Chondrocyte (in vitro differentiated cells): Measurements from ENCODE around the gene KRTAP17-1. TPM values are rescaled to one million over a fixed set of nuclear protein-coding genes. Genes with fewer than 3 reads are reported as not detected.

ENCODE experiments used
- DNase-seq: peaks from one replicate; pipeline ENCODE4 v3.0.0; 2021; ENCODE audit warnings: mixed read lengths, low spot score
- H3K27ac Mint-ChIP-seq: one replicate; pipeline ENCODE4 v1.8.0; 2021; ENCODE audit warnings: mild to moderate bottlenecking, moderate library complexity, mixed read lengths; ENCODE audit not compliant: unreplicated experiment
- H3K27me3 Mint-ChIP-seq: 2 replicates; pipeline ENCODE4 v1.8.0; 2021; ENCODE audit warnings: low read depth, mixed read lengths
- H3K36me3 Mint-ChIP-seq: 2 replicates; pipeline ENCODE4 v1.8.0; 2021; ENCODE audit warnings: low read depth, mixed read lengths
- H3K4me1 Mint-ChIP-seq: 2 replicates; pipeline ENCODE4 v1.8.0; 2021; ENCODE audit warnings: low read depth, mild to moderate bottlenecking, mixed read lengths
- H3K4me3 Mint-ChIP-seq: one replicate; pipeline ENCODE4 v1.8.0; 2021; ENCODE audit warnings: mild to moderate bottlenecking, moderate library complexity, mixed read lengths; ENCODE audit not compliant: unreplicated experiment
- H3K9me3 Mint-ChIP-seq: 2 replicates; pipeline ENCODE4 v1.8.0; 2021; ENCODE audit warnings: low read depth, mixed read lengths
- CTCF ChIP-seq: fragments of 200-600 bp; sonication (generic); IDR thresholded peaks from 2 replicates; pipeline ENCODE4 v1.5.0; 2021; ENCODE audit warnings: antibody characterized with exemption, mild to moderate bottlenecking, moderate library complexity
- total RNA-seq: library from RNA; stranded (reverse); gene quantifications from 3 replicates; pipeline ENCODE4 v1.2.1, GENCODE V29; 2021

Gene KRTAP17-1
- total RNA-seq, 1 donor from 2014 or later = not detected

GRCh38 chr17:41307647-41308046, 7.9 kb downstream of the KRTAP17-1 start:
- H3K9me3 Mint-ChIP-seq = no peaks in the 10 kb centered on the region
- H3K36me3 Mint-ChIP-seq = no peaks in the 10 kb centered on the region
- H3K27ac Mint-ChIP-seq = no peak overlapping the region
- no peak overlapping the region for H3K4me3 Mint-ChIP-seq
- H3K4me1 Mint-ChIP-seq = peaks cover 17% of the 10 kb centered on the region
- no peak for DNase-seq
- no peak for TF ChIP-seq CTCF
- peaks cover 4% of the 10 kb centered on the region for H3K27me3 Mint-ChIP-seq

- Mint-ChIP-seq H3K36me3 (peaks cover 2% of the 10 kb centered on the region), H3K27ac (no peak overlapping the region)
Measured at GRCh38 chr17:41304091-41304490, 11.4 kb downstream of the KRTAP17-1 start.

GRCh38 chr17:41302981-41303380, 12.5 kb downstream of the KRTAP17-1 start:
- no peak overlapping the region for H3K27ac Mint-ChIP-seq
- H3K27me3 Mint-ChIP-seq = no peaks in the 10 kb centered on the region
- H3K4me3 Mint-ChIP-seq = no peak overlapping the region
- no peak for DNase-seq
- no peak for TF ChIP-seq CTCF
- peaks cover 10% of the 10 kb centered on the region for H3K4me1 Mint-ChIP-seq
- H3K9me3 Mint-ChIP-seq = peaks cover 6% of the 10 kb centered on the region
- peaks cover 2% of the 10 kb centered on the region for H3K36me3 Mint-ChIP-seq

More at GRCh38 chr17:41304091-41304490, 11.4 kb downstream of the KRTAP17-1 start:
- peaks cover 17% of the 10 kb centered on the region for H3K4me1 Mint-ChIP-seq
- no peak for DNase-seq
- no peak for TF ChIP-seq CTCF
- peaks cover 6% of the 10 kb centered on the region for H3K9me3 Mint-ChIP-seq
- H3K27me3 Mint-ChIP-seq = no peaks in the 10 kb centered on the region
- H3K4me3 Mint-ChIP-seq = no peak overlapping the region

GRCh38 chr17:41301916-41302901, 13.3 kb downstream of the KRTAP17-1 start, which contains the start of gene KRTAP29-1:
KRTAP29-1 (minus strand) TSS chr17:41302851; CDS start chr17:41302851, 0 bp downstream.
- H3K36me3 Mint-ChIP-seq = peaks cover 2% of the 10 kb centered on the region
- H3K27me3 Mint-ChIP-seq = no peaks in the 10 kb centered on the region
- DNase-seq = no peak
- H3K27ac Mint-ChIP-seq = no peak within 1 kb of the TSS
- H3K4me3 Mint-ChIP-seq = no peak within 1 kb of the TSS
- TF ChIP-seq CTCF = no peak
- H3K9me3 Mint-ChIP-seq = peaks cover 6% of the 10 kb centered on the region
- peaks cover 2% of the 10 kb centered on the region for H3K4me1 Mint-ChIP-seq

- TF ChIP-seq CTCF = no peak
- Mint-ChIP-seq H3K27ac (no peak overlapping the region), H3K4me3 (no peak overlapping the region), H3K9me3 (peaks cover 6% of the 10 kb centered on the region), H3K4me1 (no peaks in the 10 kb centered on the region), H3K36me3 (peaks cover 2% of the 10 kb centered on the region), H3K27me3 (no peaks in the 10 kb centered on the region)
- no peak for DNase-seq
Measured at GRCh38 chr17:41301204-41301790, 14.2 kb downstream of the KRTAP17-1 start.
